A549 (cell line): ENCODE results near the gene OBSCN. TPM values are rescaled to one million over a fixed set of nuclear protein-coding genes. Genes with fewer than 3 reads are reported as not detected.

ENCODE experiments used
- ATAC-seq, 2 experiments: fragments of 200-7000 bp in 1 of 2; fragments of >200 bp in 1 of 2; cut with Nextera tagmentation in 1 of 2; cut with Tn5 transposase in 1 of 2; 3 replicates each; pipeline versions ENCODE4 v1.8.0 to v1.9.1; 2018 to 2020; ENCODE audit warnings: mild to moderate bottlenecking in 1 of 2, moderate library complexity in 1 of 2
- CTCF ChIA-PET: fragments of 300-600 bp; sonication (Branson Sonifier 250); formaldehyde crosslinking; extraction: SDS; loops from one replicate; lab custom pipeline; 2021; ENCODE audit warnings: antibody characterized with exemption, inconsistent platforms; lab: Yijun Ruan, JAX
- POLR2A ChIA-PET: fragments of 350-600 bp; formaldehyde crosslinking; extraction: SDS; loops from one replicate; lab custom pipeline; 2021; ENCODE audit warnings: antibody characterized with exemption, inconsistent platforms; lab: Yijun Ruan, JAX
- DNase-seq, 2 experiments: peaks; one replicate each; pipeline versions ENCODE4 v3.0.0 to v3.0.0-alpha.2; 2011 to 2016; ENCODE audit warnings: low read depth in 1 of 2, low spot score in 1 of 2
- FAIRE-seq: peaks from 2 replicates; lab custom pipeline; 2011; peaks lifted over from hg19 to GRCh38; lab: Jason Lieb, UNC
- H3K27ac ChIP-seq, 2 experiments: fragments of >200 bp; sonication (Bioruptor Twin); formaldehyde crosslinking; 3 replicates each; pipeline ENCODE4 v1.5.1; 2016 to 2017
- H3K4me1 ChIP-seq: fragments of >200 bp; sonication (Bioruptor Twin); formaldehyde crosslinking; 3 replicates; pipeline ENCODE4 v1.6.1; 2016
- H3K4me2 ChIP-seq: fragments of >200 bp; sonication (Bioruptor Twin); formaldehyde crosslinking; 3 replicates; pipeline ENCODE4 v1.6.1; 2016
- H3K4me3 ChIP-seq: fragments of >200 bp; sonication (Bioruptor Twin); formaldehyde crosslinking; 3 replicates; pipeline ENCODE4 v1.5.1; 2016
- H3K9me3 ChIP-seq: fragments of >200 bp; sonication (Bioruptor Twin); formaldehyde crosslinking; 3 replicates; pipeline ENCODE4 v1.6.1; 2016
- BHLHE40 ChIP-seq: IDR thresholded peaks from 2 replicates; pipeline ENCODE4 v1.6.1; 2012; ENCODE audit warnings: low read depth, low read length, inconsistent platforms
- CBX8 ChIP-seq: fragments of 200-600 bp; sonication (generic); IDR thresholded peaks from 2 replicates; pipeline ENCODE4 v1.6.1; 2016
- EHMT2 ChIP-seq: fragments of 200-600 bp; sonication (generic); IDR thresholded peaks from 2 replicates; pipeline ENCODE4 v1.6.1; 2016; ENCODE audit warnings: antibody characterized with exemption, low read depth, mild to moderate bottlenecking, moderate library complexity
- FOSB ChIP-seq: fragments of 250-450 bp; sonication (Bioruptor Pico); IDR thresholded peaks from 2 replicates; pipeline ENCODE4 v1.5.0; 2020; ENCODE audit warnings: mild to moderate bottlenecking, moderate library complexity
- FOXS1 ChIP-seq: fragments of 250-450 bp; sonication (Bioruptor Pico); IDR thresholded peaks from 2 replicates; pipeline ENCODE4 v1.5.0; 2020; ENCODE audit warnings: mild to moderate bottlenecking, moderate library complexity
- HDAC2 ChIP-seq: fragments of 200-600 bp; sonication (generic); IDR thresholded peaks from 2 replicates; pipeline ENCODE4 v1.6.1; 2016
- HEYL ChIP-seq: fragments of 250-450 bp; sonication (Bioruptor Pico); IDR thresholded peaks from 2 replicates; pipeline ENCODE4 v1.8.0; 2021; ENCODE audit warnings: mild to moderate bottlenecking, moderate library complexity
- JUNB ChIP-seq: fragments of >200 bp; sonication (Bioruptor Twin); formaldehyde crosslinking; IDR thresholded peaks from 2 replicates; pipeline ENCODE4 v1.6.1; 2016
- MYC ChIP-seq: IDR thresholded peaks from 2 replicates; pipeline ENCODE4 v1.6.1; 2012; ENCODE audit warnings: mild to moderate bottlenecking, inconsistent platforms, low read length, improper control_type of control experiment, borderline replicate concordance
- NPAS2 ChIP-seq: fragments of 250-450 bp; sonication (Bioruptor Pico); IDR thresholded peaks from 2 replicates; pipeline ENCODE4 v1.8.0; 2022; ENCODE audit warnings: mild to moderate bottlenecking, moderate library complexity, borderline replicate concordance
- NR3C1 ChIP-seq: fragments of >200 bp; sonication (Bioruptor Twin); formaldehyde crosslinking; IDR thresholded peaks from 3 replicates; pipeline ENCODE4 v1.6.1; 2017
- POLR2A ChIP-seq: IDR thresholded peaks from 2 replicates; pipeline ENCODE4 v1.6.1; 2012; ENCODE audit warnings: mild to moderate bottlenecking, low read length
- RNF2 ChIP-seq: fragments of 200-600 bp; sonication (generic); IDR thresholded peaks from 2 replicates; pipeline ENCODE4 v1.6.1; 2016; ENCODE audit warnings: low read depth, mild to moderate bottlenecking, antibody characterized with exemption, moderate library complexity, borderline replicate concordance
- SMC3 ChIP-seq: fragments of >200 bp; sonication (Bioruptor Twin); formaldehyde crosslinking; IDR thresholded peaks from 3 replicates; pipeline ENCODE4 v1.6.1; 2018; ENCODE audit warnings: inconsistent platforms
- TFCP2L1 ChIP-seq: fragments of 250-450 bp; sonication (Bioruptor Pico); IDR thresholded peaks from 2 replicates; pipeline ENCODE4 v1.5.0; 2021; ENCODE audit warnings: mild to moderate bottlenecking
- ZNF302 ChIP-seq: fragments of 250-450 bp; sonication (Bioruptor Pico); IDR thresholded peaks from 2 replicates; pipeline ENCODE4 v1.9.0; 2021; ENCODE audit warnings: inconsistent platforms, mild to moderate bottlenecking, moderate library complexity
- WGBS: methylation state at CpG from one replicate; pipeline ENCODE4 v1.1.6; 2017; ENCODE audit errors: missing lambda C conversion rate; 5-methylcytosine and 5-hydroxymethylcytosine counted together
- polyA plus RNA-seq, 4 experiments: library from polyadenylated mRNA; depleted of rRNA in 3 of 4; stranded (reverse); fragments of >200 nt; fragmentation: RNase III in 1 of 4; extraction: RNeasy Plus Mini Kit Qiagen cat#74134 plus additional on column Dnase treatment in 1 of 4; gene quantifications; 2 replicates in 3 of 4; 3 replicates in 1 of 4; pipeline ENCODE4 v1.2.3, GENCODE V29; 2011 to 2017
- TF ChIP-seq, protein P1 (sequence below): fragments of 200-600 bp; sonication (generic); IDR thresholded peaks from 2 replicates; pipeline ENCODE4 v1.6.1; 2016; ENCODE audit warnings: antibody characterized with exemption, mild to moderate bottlenecking, moderate library complexity
- TF ChIP-seq, protein P2 (sequence below): IDR thresholded peaks from 2 replicates; pipeline ENCODE4 v1.6.1; 2012; ENCODE audit warnings: low read depth, borderline replicate concordance
- TF ChIP-seq, protein P3 (sequence below): fragments of >200 bp; sonication (Bioruptor Twin); formaldehyde crosslinking; IDR thresholded peaks from 3 replicates; pipeline ENCODE4 v1.5.1; 2016
- TF ChIP-seq, protein P4 (sequence below): fragments of 250-450 bp; sonication (Bioruptor Pico); IDR thresholded peaks from 2 replicates; pipeline ENCODE4 v1.5.0; 2020; ENCODE audit warnings: low read depth, mild to moderate bottlenecking, moderate library complexity

The OBSCN gene
- polyA plus RNA-seq, 2 of the 4 experiments (the other 2 are of a cell fraction): 3.1 to 6.8 TPM

DNA sequence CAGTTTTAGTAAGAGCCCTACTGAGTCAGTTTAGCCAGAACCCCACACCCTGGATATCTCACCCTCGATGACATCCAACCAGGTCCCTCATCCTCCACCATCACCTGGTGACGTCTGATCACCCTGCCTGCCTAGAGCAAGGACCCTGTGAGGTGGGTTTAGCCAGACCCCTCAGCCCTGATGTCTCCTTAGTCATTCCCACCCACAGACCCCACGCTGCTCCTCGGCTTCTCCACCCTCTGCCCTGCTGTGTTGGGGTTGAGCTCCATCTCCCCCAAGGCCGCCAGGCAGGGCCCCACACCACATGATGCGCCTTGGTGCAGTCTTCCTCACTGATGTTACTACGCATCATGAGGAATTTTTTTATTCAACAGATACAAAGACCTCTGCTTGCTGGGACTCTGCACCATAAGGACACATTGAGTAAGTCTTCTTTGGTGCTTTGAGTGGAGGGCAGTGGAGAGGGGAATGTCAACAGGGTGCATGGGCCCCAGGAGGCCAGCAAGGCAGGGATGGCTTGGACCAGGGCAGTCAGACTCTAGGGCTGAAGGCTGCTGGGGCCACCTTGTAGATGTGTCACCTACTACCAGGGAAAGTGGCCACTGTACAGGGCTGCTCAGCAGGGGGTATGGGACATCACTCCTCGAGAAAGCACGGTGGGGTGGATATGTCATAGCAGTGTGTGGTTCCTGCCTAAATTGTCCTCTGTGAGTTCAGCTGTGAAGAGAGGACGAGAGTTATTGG, 43.9 kb upstream of the OBSCN start (continued):
- TF ChIP-seq RNF2 (no peak), JUNB (no peak), CBX8 (no peak)

DNA sequence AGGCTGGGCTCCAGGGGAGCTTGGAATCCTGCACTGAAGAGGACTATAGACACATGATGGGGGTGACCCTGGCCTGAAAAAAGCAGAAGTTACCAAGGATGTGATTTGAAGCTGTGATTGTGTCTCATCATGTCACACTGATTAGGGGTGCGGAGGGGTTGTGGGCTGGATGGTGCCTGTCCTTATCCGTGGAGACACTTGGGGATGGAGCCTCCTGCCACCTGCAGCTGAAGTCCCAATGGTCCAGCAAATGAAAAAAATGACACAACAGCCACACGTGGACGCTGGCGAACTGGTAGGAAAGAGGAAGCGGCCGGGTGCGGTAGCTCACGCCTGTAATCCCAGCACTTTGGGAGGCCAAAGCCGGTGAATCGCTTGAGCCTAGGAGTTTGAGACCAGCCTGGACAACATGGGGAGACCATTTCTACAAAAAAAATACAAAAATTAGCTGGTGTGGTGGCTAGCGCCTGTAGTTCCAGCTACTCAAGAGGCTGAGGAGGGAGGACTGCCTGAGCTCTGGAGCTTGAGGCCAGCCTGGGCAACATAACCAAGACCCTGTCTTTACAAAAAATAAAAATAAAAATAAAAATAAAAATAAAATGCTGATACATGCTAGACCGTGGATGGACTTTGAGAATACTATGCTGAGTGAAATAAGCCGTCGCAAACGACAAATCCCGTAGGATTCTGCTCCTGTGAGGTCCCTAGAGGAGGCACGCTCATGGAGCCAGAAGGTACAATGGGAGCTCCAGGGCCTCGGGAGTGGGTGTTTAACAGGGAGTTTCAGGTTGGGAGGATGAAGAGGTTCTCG, 43.1 kb upstream of the OBSCN start:
- no peak for TF ChIP-seq BHLHE40
- TF ChIP-seq, protein P1, sequence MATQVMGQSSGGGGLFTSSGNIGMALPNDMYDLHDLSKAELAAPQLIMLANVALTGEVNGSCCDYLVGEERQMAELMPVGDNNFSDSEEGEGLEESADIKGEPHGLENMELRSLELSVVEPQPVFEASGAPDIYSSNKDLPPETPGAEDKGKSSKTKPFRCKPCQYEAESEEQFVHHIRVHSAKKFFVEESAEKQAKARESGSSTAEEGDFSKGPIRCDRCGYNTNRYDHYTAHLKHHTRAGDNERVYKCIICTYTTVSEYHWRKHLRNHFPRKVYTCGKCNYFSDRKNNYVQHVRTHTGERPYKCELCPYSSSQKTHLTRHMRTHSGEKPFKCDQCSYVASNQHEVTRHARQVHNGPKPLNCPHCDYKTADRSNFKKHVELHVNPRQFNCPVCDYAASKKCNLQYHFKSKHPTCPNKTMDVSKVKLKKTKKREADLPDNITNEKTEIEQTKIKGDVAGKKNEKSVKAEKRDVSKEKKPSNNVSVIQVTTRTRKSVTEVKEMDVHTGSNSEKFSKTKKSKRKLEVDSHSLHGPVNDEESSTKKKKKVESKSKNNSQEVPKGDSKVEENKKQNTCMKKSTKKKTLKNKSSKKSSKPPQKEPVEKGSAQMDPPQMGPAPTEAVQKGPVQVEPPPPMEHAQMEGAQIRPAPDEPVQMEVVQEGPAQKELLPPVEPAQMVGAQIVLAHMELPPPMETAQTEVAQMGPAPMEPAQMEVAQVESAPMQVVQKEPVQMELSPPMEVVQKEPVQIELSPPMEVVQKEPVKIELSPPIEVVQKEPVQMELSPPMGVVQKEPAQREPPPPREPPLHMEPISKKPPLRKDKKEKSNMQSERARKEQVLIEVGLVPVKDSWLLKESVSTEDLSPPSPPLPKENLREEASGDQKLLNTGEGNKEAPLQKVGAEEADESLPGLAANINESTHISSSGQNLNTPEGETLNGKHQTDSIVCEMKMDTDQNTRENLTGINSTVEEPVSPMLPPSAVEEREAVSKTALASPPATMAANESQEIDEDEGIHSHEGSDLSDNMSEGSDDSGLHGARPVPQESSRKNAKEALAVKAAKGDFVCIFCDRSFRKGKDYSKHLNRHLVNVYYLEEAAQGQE: no peak
- TF ChIP-seq EHMT2: no peak
- no peak for TF ChIP-seq CBX8
- TF ChIP-seq, all 56 proteins: peak for 0
- H3K27ac ChIP-seq: peak overlapping the region; percentile 79 to 88
- POLR2A ChIA-PET: interaction anchor here (0.6 to 3.4 kb wide), 20 partner anchors 9 to 293 kb away, joined by 3 to 35 read pairs (median 6); partner anchors contain the start of genes ARF1 and GUK1
- no peaks in the 10 kb centered on the region for H3K9me3 ChIP-seq
- FAIRE-seq: no peak
- no peak for DNase-seq
- 54% methylated on average over 20 of the region's 20 CpGs for WGBS
- peak; percentile 9 to 25 for ATAC-seq
- CTCF ChIA-PET: interaction anchor here (0.6 to 7.4 kb wide), 22 partner anchors 10 to 350 kb away, joined by 3 to 89 read pairs (median 5); no protein-coding TSS in a partner anchor
- peaks cover 11% of the 10 kb centered on the region; the same call in 2 of the 3 replicates for H3K4me1 ChIP-seq
- peak overlapping the region; percentile 87 for H3K4me2 ChIP-seq
- peak overlapping the region; percentile 50 for H3K4me3 ChIP-seq

DNA sequence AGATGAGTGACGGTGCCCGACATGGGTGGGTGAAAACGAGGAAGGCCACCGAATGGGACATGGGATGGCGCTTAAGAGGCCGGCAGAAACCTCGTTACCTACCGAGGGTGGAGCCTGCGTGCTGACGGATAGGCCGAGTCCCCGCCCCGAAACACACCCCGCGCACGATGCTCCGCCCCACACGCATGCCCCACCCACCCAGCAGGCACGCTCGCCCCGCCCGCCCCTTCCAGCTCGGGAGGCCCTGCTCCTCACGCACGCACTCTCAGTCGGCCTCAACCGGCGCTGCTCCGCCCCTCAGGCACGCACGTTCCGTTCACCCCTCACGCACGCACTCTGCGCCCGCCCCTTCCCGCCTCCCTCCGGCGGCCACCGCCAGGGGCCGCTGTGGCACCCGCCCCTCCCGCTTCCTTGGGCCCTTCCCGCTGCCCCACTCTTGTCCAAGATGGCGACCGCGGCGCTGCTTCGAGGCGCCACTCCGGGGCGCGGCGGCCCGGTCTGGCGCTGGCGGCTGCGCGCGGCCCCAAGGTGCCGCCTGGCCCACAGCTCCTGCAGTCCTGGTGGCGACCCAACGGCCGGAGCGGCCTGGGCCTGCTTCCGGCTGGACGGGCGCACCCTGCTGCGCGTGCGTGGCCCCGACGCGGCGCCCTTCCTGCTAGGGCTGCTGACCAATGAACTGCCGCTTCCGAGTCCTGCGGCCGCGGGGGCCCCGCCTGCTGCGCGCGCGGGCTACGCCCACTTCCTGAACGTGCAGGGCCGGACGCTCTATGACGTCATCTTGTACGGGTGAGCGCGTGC, 42.3 kb upstream of the OBSCN start, which contains the start of gene IBA57:
IBA57 (plus strand) TSS at position 433 of the 798 bp plus-strand sequence; CDS start at position 446, 13 bp downstream.
- peak; percentile 82 to 90 for ATAC-seq
- 0% methylated on average over 12 of the region's 93 CpGs for WGBS
- no peaks in the 10 kb centered on the region for H3K9me3 ChIP-seq
- CTCF ChIA-PET: interaction anchor here (0.6 to 7.4 kb wide), 27 partner anchors 9 to 350 kb away, joined by 3 to 89 read pairs (median 4); no protein-coding TSS in a partner anchor
- peak within 1 kb of the TSS; percentile 66 for H3K4me3 ChIP-seq
- no peak for FAIRE-seq
- DNase-seq: peak; percentile 96 to 99
- peak within 1 kb of the TSS; percentile 87 for H3K4me2 ChIP-seq
- H3K4me1 ChIP-seq: peaks cover 11% of the 10 kb centered on the region; the same call in 2 of the 3 replicates
- H3K27ac ChIP-seq: peak within 1 kb of the TSS; percentile 97 to 100
- POLR2A ChIA-PET: interaction anchor here (0.6 to 3.4 kb wide), 22 partner anchors 9 to 352 kb away, joined by 3 to 35 read pairs (median 6); partner anchors contain the start of genes ARF1 and GUK1
- TF ChIP-seq MYC (peak; percentile 61; the same call in 1 of the 2 replicates), POLR2A (peak; percentile 82), NPAS2 (CRISPR knock-in tag) (no peak), FOSB (CRISPR knock-in tag) (no peak), ZNF302 (CRISPR knock-in tag) (no peak), TFCP2L1 (CRISPR knock-in tag) (no peak; the same call in 1 of the 2 replicates), HDAC2 (no peak), FOXS1 (CRISPR knock-in tag) (no peak), SMC3 (no peak), NR3C1 (no peak), HEYL (CRISPR knock-in tag) (no peak)
- TF ChIP-seq, protein P2, sequence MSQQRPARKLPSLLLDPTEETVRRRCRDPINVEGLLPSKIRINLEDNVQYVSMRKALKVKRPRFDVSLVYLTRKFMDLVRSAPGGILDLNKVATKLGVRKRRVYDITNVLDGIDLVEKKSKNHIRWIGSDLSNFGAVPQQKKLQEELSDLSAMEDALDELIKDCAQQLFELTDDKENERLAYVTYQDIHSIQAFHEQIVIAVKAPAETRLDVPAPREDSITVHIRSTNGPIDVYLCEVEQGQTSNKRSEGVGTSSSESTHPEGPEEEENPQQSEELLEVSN: peak; percentile 51; the same call in 1 of the 2 replicates
- TF ChIP-seq, protein P3, sequence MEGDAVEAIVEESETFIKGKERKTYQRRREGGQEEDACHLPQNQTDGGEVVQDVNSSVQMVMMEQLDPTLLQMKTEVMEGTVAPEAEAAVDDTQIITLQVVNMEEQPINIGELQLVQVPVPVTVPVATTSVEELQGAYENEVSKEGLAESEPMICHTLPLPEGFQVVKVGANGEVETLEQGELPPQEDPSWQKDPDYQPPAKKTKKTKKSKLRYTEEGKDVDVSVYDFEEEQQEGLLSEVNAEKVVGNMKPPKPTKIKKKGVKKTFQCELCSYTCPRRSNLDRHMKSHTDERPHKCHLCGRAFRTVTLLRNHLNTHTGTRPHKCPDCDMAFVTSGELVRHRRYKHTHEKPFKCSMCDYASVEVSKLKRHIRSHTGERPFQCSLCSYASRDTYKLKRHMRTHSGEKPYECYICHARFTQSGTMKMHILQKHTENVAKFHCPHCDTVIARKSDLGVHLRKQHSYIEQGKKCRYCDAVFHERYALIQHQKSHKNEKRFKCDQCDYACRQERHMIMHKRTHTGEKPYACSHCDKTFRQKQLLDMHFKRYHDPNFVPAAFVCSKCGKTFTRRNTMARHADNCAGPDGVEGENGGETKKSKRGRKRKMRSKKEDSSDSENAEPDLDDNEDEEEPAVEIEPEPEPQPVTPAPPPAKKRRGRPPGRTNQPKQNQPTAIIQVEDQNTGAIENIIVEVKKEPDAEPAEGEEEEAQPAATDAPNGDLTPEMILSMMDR: peak; percentile 94
- TF ChIP-seq, protein P4, sequence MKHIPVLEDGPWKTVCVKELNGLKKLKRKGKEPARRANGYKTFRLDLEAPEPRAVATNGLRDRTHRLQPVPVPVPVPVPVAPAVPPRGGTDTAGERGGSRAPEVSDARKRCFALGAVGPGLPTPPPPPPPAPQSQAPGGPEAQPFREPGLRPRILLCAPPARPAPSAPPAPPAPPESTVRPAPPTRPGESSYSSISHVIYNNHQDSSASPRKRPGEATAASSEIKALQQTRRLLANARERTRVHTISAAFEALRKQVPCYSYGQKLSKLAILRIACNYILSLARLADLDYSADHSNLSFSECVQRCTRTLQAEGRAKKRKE: no peak
